ENCODE data around the gene ATL3. TPM values are rescaled to one million over a fixed set of nuclear protein-coding genes. Genes with fewer than 3 reads are reported as not detected.

The ATL3 gene
- total RNA-seq, 1 experiment from 2014 or later, result 98.3 TPM

DNA sequence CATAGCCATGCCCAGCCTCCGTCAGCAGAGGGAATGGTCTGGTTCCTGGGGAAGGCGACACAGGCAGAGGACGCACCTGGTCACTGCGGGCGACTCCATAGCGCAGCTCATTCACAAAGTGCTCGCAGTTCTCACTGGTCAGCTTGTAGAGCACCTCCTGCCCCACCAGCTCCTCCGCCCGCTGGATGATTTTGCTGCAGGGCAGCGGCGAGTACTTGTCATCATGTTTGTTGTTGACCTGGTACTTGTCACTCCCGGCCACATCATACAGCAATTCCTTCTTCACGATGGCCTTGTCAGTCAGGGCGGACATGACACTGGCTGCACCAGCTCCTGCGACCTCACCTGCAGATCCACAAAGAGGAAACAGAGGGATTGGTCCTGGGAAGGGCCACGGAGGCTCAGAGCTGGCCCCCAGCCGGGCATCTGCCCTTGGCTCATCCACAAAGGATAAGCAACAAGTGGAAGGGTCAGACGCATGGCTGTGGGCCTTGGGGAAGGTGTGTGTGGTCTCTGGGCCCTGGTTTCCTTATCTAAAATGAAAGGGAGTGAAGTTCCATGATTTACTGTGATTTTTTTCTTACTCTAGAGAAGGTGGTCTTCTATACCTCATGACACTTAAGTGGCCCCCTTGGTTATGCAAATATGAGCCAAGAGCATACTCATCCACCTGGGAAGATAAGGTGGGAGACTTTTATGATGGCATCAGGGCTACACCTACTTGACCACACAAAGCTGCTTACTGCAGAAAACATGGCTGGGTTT is 81.0 kb downstream of the ATL3 start:
- no peaks in the 10 kb centered on the region for H3K9me2 ChIP-seq (ENCODE audit: insufficient read depth)
- TF ChIP-seq, protein P1, sequence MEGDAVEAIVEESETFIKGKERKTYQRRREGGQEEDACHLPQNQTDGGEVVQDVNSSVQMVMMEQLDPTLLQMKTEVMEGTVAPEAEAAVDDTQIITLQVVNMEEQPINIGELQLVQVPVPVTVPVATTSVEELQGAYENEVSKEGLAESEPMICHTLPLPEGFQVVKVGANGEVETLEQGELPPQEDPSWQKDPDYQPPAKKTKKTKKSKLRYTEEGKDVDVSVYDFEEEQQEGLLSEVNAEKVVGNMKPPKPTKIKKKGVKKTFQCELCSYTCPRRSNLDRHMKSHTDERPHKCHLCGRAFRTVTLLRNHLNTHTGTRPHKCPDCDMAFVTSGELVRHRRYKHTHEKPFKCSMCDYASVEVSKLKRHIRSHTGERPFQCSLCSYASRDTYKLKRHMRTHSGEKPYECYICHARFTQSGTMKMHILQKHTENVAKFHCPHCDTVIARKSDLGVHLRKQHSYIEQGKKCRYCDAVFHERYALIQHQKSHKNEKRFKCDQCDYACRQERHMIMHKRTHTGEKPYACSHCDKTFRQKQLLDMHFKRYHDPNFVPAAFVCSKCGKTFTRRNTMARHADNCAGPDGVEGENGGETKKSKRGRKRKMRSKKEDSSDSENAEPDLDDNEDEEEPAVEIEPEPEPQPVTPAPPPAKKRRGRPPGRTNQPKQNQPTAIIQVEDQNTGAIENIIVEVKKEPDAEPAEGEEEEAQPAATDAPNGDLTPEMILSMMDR (conservative IDR thresholded peaks at IDR 0.05), result no peak
- TF ChIP-seq EZH2 (IDR thresholded peaks at IDR 0.05; ENCODE audit: low read depth), result no peak
- no peak overlapping the region for H3K4me3 ChIP-seq
- CTCF ChIA-PET, result no interaction called here
- intact Hi-C loops (cut with micrococcal nuclease; ENCODE audit: unreplicated experiment), result no loop called here
- no peaks in the 10 kb centered on the region; the same call in 1 of the 2 replicates for H3K36me3 ChIP-seq (ENCODE audit: low read depth)
- H2AFZ ChIP-seq, result no peak overlapping the region
- no peaks in the 10 kb centered on the region for H3K27me3 ChIP-seq (ENCODE audit: insufficient read depth, low read depth)
- H3K79me2 ChIP-seq (ENCODE audit: low read depth), result no peaks in the 10 kb centered on the region
- DNase-seq, result no peak
- POLR2A ChIA-PET (ENCODE audit: unreplicated experiment), result interaction anchor here (0.6 kb wide), 1 partner anchor 112 kb away, joined by 4 read pairs; no protein-coding TSS in a partner anchor
- 0 out of 2 replicates have a peak, but pooled peaks cover 2% of the 10 kb centered on the region for H4K20me1 ChIP-seq (ENCODE audit: insufficient read depth)
- no peaks in the 10 kb centered on the region for H3K4me1 ChIP-seq (replicated peaks; ENCODE audit: insufficient read depth)
- no peak overlapping the region for H3K27ac ChIP-seq
- H3K4me2 ChIP-seq, result no peak overlapping the region
- BruUV-seq (replicated peaks), result no TSS peak
- H3K9me3 ChIP-seq (ENCODE audit: insufficient read depth, low read depth), result no peaks in the 10 kb centered on the region
- no peaks in the 10 kb centered on the region for H3F3A ChIP-seq (ENCODE audit: insufficient read depth, low read depth)

DNA sequence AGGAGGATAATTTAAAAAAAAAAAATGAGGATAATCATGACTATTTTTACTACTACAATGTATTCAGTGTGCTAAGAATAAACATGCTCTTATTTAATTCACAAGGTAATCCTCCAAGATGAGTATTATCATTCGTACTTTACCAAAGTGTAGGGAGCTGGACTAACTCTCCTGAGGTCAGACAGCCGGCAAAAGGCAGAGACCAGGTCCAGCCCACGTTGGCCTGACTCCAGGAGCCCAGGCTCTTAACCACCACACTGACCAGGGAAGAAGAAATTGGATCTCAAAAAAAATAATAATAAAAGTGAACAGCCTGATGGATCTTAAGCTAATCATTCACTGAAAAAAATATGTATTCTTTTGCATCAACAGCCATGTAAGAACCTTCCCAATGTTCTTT is 82.2 kb downstream of the ATL3 start:
- intact Hi-C loops (cut with micrococcal nuclease; ENCODE audit: unreplicated experiment), result no loop called here
- Histone ChIP-seq H3K4me1 (replicated peaks; ENCODE audit: insufficient read depth) (no peaks in the 10 kb centered on the region), H3K9me3 (ENCODE audit: insufficient read depth, low read depth) (no peaks in the 10 kb centered on the region), H3K4me2 (no peak overlapping the region), H3K9me2 (ENCODE audit: insufficient read depth) (no peaks in the 10 kb centered on the region), H3K27ac (no peak overlapping the region), H4K20me1 (ENCODE audit: insufficient read depth) (0 out of 2 replicates have a peak, but pooled peaks cover 2% of the 10 kb centered on the region), H3K4me3 (no peak overlapping the region), H3K79me2 (ENCODE audit: low read depth) (no peaks in the 10 kb centered on the region), H3K36me3 (ENCODE audit: low read depth) (no peaks in the 10 kb centered on the region; the same call in none of the 2 replicates), H3K27me3 (ENCODE audit: insufficient read depth, low read depth) (no peaks in the 10 kb centered on the region), H2AFZ (no peak overlapping the region), H3F3A (ENCODE audit: insufficient read depth, low read depth) (no peaks in the 10 kb centered on the region; the same call in 1 of the 2 replicates)
- ChIA-PET POLR2A (ENCODE audit: unreplicated experiment) (interaction anchor here (0.6 kb wide), 1 partner anchor 419 kb away, joined by 9 read pairs; no protein-coding TSS in a partner anchor), CTCF (interaction anchor here (0.6 to 0.7 kb wide), 2 partner anchors 33 to 84 kb away, joined by 3 to 6 read pairs; no protein-coding TSS in a partner anchor)
- no peak for DNase-seq
- TF ChIP-seq EZH2 (IDR thresholded peaks at IDR 0.05; ENCODE audit: low read depth), result no peak
- TF ChIP-seq, protein P1 (conservative IDR thresholded peaks at IDR 0.05), result no peak
- no TSS peak for BruUV-seq (replicated peaks)

DNA sequence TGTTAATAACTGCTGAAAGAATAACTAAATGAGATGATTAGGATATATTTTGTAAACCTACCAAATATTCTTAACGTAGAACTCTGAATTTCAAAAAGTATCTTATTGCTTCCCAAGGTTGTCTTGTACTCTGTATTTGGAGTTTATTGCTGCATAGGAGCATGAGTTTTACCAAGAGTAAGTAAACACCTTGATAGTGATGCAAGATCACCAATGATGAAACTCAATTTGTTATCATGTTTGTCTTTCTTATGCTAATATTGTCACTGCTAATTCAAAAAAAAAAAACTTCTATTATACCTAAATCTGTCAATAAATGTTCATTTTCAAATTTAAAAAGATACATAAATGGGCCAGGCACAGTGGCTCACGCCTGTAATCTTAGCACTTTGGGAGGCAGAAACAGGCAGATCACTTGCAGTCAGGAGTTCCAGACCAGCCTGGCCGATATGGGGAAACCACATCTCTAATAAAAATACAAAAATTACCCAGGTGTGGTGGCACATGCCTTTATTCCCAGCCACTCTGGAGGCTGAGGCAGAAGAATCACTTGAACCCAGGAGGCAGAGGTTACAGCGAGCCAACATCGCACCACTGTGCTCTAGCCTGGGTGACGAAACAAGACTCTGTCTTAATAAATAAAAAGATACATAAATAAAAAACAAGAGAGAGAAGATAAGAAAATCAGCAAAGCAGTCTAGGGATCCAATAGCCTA is 84.6 kb downstream of the ATL3 start:
- H3K4me1 ChIP-seq (replicated peaks; ENCODE audit: insufficient read depth), result peaks cover 7% of the 10 kb centered on the region; the same call in 1 of the 2 replicates

More for the DNA sequence above, 84.6 kb downstream of the ATL3 start:
- Histone ChIP-seq H3K4me2 (no peak overlapping the region), H4K20me1 (ENCODE audit: insufficient read depth) (no peaks in the 10 kb centered on the region), H3F3A (ENCODE audit: insufficient read depth, low read depth) (peaks cover 7% of the 10 kb centered on the region), H3K27me3 (ENCODE audit: insufficient read depth, low read depth) (no peaks in the 10 kb centered on the region), H3K36me3 (ENCODE audit: low read depth) (peaks cover 23% of the 10 kb centered on the region), H2AFZ (no peak overlapping the region), H3K27ac (no peak overlapping the region), H3K9me2 (ENCODE audit: insufficient read depth) (no peaks in the 10 kb centered on the region), H3K9me3 (ENCODE audit: insufficient read depth, low read depth) (peaks cover 18% of the 10 kb centered on the region), H3K4me3 (no peak overlapping the region), H3K79me2 (ENCODE audit: low read depth) (no peaks in the 10 kb centered on the region)
- no TSS peak for BruUV-seq (replicated peaks)
- TF ChIP-seq, protein P1 (conservative IDR thresholded peaks at IDR 0.05), result no peak
- TF ChIP-seq EZH2 (IDR thresholded peaks at IDR 0.05; ENCODE audit: low read depth), result no peak
- intact Hi-C loops (cut with micrococcal nuclease; ENCODE audit: unreplicated experiment), result no loop called here
- DNase-seq, result no peak
- ChIA-PET POLR2A (ENCODE audit: unreplicated experiment) (no interaction called here), CTCF (interaction anchor here (0.7 kb wide), 1 partner anchor 166 kb away, joined by 7 read pairs; no protein-coding TSS in a partner anchor)

Measured in PC-9 (cell line).